Tibial nerve (tissue), 4 donors: Measurements from ENCODE around the gene RBM4B.

Experiments used
- EP300 ChIP-seq, 2 donors: sonication (generic); formaldehyde crosslinking; IDR thresholded peaks; one replicate each; pipeline ENCODE4 v1.6.1; 2017; ENCODE audit warnings: antibody characterized with exemption in 2 of 2, mild to moderate bottlenecking in 1 of 2
- POLR2A ChIP-seq, 2 donors: fragments of 450-650 bp; IDR thresholded peaks; one replicate each; pipeline ENCODE4 v1.6.1; 2017; ENCODE audit warnings: antibody characterized with exemption in 2 of 2, mild to moderate bottlenecking in 2 of 2, moderate library complexity in 2 of 2
- TF ChIP-seq, protein P1 (sequence below), 5 experiments: fragments of 200-600 bp in 3 of 5; fragments of 450-650 bp in 2 of 5; sonication (generic) in 3 of 5; IDR thresholded peaks; one replicate each; pipeline ENCODE4 v1.5.1; 2016 to 2019; ENCODE audit warnings: antibody characterized with exemption in 5 of 5, mild to moderate bottlenecking in 3 of 5, moderate library complexity in 2 of 5

DNA sequence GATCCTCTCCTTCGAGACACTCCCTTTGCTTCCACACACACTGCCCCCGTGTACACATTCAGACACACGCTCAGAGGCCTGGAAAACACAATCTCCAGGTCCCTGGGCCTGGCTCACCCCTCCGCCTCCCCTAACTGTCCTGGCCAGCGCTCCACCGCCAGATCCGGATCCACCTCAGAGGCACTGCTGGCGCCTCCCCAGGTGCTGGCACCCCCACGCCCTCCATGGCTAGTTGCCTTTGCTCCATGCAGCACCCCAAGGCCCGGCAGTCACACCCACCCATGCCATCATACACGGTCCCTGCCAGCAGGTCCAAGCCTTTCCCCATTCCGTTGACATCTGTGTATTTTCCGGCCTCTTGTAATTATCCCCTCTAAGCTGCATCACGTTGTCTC, 40.2 kb upstream of the RBM4B start:
- TF ChIP-seq, protein P1, sequence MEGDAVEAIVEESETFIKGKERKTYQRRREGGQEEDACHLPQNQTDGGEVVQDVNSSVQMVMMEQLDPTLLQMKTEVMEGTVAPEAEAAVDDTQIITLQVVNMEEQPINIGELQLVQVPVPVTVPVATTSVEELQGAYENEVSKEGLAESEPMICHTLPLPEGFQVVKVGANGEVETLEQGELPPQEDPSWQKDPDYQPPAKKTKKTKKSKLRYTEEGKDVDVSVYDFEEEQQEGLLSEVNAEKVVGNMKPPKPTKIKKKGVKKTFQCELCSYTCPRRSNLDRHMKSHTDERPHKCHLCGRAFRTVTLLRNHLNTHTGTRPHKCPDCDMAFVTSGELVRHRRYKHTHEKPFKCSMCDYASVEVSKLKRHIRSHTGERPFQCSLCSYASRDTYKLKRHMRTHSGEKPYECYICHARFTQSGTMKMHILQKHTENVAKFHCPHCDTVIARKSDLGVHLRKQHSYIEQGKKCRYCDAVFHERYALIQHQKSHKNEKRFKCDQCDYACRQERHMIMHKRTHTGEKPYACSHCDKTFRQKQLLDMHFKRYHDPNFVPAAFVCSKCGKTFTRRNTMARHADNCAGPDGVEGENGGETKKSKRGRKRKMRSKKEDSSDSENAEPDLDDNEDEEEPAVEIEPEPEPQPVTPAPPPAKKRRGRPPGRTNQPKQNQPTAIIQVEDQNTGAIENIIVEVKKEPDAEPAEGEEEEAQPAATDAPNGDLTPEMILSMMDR (IDR thresholded peaks at IDR 0.05), result no peak
- TF ChIP-seq POLR2A (IDR thresholded peaks at IDR 0.05) (no peak), EP300 (IDR thresholded peaks at IDR 0.05) (no peak)
